Transverse colon (tissue), 4 donors: ENCODE data around the gene NSD1.

Source experiments
- EP300 ChIP-seq: sonication (generic); formaldehyde crosslinking; IDR thresholded peaks from one replicate; pipeline ENCODE4 v1.6.1; 2017; ENCODE audit warnings: antibody characterized with exemption, low read depth
- POLR2A ChIP-seq: fragments of 450-650 bp; IDR thresholded peaks from one replicate; pipeline ENCODE4 v1.6.1; 2016; ENCODE audit warnings: antibody characterized with exemption, mild to moderate bottlenecking, moderate library complexity
- POLR2AphosphoS5 ChIP-seq, 3 donors: sonication (generic); formaldehyde crosslinking; IDR thresholded peaks; one replicate each; pipeline ENCODE4 v1.6.1; 2016; ENCODE audit warnings: antibody characterized with exemption in 3 of 3
- TF ChIP-seq, protein P1 (sequence below), 5 experiments: fragments of 200-600 bp in 3 of 5; fragments of 450-650 bp in 2 of 5; sonication (generic) in 3 of 5; IDR thresholded peaks; 1 replicate in 2 of 5; 2 replicates in 3 of 5; pipeline ENCODE4 v1.5.1; 2016 to 2017; ENCODE audit warnings: antibody characterized with exemption in 5 of 5, inconsistent platforms in 3 of 5, mild to moderate bottlenecking in 2 of 5, moderate library complexity in 1 of 5

DNA sequence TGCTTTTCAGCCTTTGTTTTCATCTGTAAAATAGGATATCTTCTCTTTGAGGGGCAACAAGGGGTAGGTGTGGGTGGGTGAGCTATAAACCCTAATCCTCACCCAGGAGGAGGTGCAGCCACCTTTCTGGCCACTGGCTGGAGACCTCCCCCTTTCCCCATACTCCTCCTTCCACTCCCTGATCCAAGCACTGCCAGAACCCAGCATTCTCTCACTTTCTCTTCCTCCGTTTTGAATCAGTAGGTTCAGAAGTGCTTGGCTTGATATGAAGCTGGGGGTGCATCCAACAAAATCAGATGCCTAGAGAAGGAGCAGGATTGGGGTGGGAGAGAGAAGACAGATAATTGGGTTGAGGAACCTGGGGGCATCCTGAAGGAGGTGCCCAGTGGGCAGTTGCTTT lies 6.8 kb upstream of the NSD1 start:
- TF ChIP-seq POLR2A (no peak), EP300 (no peak), POLR2AphosphoS5 (IDR thresholded peaks at IDR 0.05) (no peak)
- TF ChIP-seq, protein P1, sequence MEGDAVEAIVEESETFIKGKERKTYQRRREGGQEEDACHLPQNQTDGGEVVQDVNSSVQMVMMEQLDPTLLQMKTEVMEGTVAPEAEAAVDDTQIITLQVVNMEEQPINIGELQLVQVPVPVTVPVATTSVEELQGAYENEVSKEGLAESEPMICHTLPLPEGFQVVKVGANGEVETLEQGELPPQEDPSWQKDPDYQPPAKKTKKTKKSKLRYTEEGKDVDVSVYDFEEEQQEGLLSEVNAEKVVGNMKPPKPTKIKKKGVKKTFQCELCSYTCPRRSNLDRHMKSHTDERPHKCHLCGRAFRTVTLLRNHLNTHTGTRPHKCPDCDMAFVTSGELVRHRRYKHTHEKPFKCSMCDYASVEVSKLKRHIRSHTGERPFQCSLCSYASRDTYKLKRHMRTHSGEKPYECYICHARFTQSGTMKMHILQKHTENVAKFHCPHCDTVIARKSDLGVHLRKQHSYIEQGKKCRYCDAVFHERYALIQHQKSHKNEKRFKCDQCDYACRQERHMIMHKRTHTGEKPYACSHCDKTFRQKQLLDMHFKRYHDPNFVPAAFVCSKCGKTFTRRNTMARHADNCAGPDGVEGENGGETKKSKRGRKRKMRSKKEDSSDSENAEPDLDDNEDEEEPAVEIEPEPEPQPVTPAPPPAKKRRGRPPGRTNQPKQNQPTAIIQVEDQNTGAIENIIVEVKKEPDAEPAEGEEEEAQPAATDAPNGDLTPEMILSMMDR (IDR thresholded peaks at IDR 0.05), result no peak
